Neural progenitor cell (in vitro differentiated cells): ENCODE measurements around the gene CPT1A. TPM values are rescaled to one million over a fixed set of nuclear protein-coding genes. Genes with fewer than 3 reads are reported as not detected.

Experiments used
- DNase-seq: peaks from one replicate; pipeline ENCODE4 v3.0.0-alpha.2; 2016; ENCODE audit warnings: low spot score
- H2AFZ ChIP-seq: fragments of 200-600 bp; sonication (generic); replicated peaks from 2 replicates; pipeline ENCODE4 v1.6.1; 2016; ENCODE audit warnings: antibody characterized with exemption
- H3F3A ChIP-seq: fragments of 200-600 bp; sonication (generic); 2 replicates; pipeline ENCODE4 v1.6.1; 2016; ENCODE audit warnings: antibody characterized with exemption, low read depth
- H3K27ac ChIP-seq: fragments of 200-600 bp; sonication (generic); 2 replicates; pipeline ENCODE4 v1.5.1; 2016; ENCODE audit warnings: mild to moderate bottlenecking
- H3K27me3 ChIP-seq: fragments of 200-600 bp; sonication (generic); 2 replicates; pipeline ENCODE4 v1.6.1; 2016; ENCODE audit warnings: mild to moderate bottlenecking, moderate library complexity
- H3K36me3 ChIP-seq: fragments of 200-600 bp; sonication (generic); 2 replicates; pipeline ENCODE4 v1.5.1; 2016
- H3K4me1 ChIP-seq: fragments of 200-600 bp; sonication (generic); 2 replicates; pipeline ENCODE4 v1.6.1; 2016; ENCODE audit warnings: mixed run types
- H3K4me2 ChIP-seq: fragments of 200-600 bp; sonication (generic); 2 replicates; pipeline ENCODE4 v1.6.1; 2016
- H3K4me3 ChIP-seq: fragments of 200-600 bp; sonication (generic); 2 replicates; pipeline ENCODE4 v1.5.1; 2016
- H3K79me2 ChIP-seq: fragments of 200-600 bp; sonication (generic); 2 replicates; pipeline ENCODE4 v1.6.1; 2016; ENCODE audit warnings: low read depth
- H3K9ac ChIP-seq: fragments of 200-600 bp; sonication (generic); 2 replicates; pipeline ENCODE4 v1.6.1; 2016
- H3K9me3 ChIP-seq: fragments of 200-600 bp; sonication (generic); 2 replicates; pipeline ENCODE4 v1.5.1; 2016; ENCODE audit warnings: low read depth
- H4K20me1 ChIP-seq: fragments of 200-600 bp; sonication (generic); 2 replicates; pipeline ENCODE4 v1.6.1; 2016; ENCODE audit warnings: low read depth
- H3K27ac Mint-ChIP-seq: 3 replicates; pipeline ENCODE4 v1.8.0; 2021; ENCODE audit warnings: mixed read lengths
- H3K27me3 Mint-ChIP-seq: 2 replicates; pipeline ENCODE4 v1.8.0; 2022; ENCODE audit warnings: low read depth, mild to moderate bottlenecking, inconsistent platforms, moderate library complexity, mixed read lengths; ENCODE audit not compliant: insufficient read depth
- H3K36me3 Mint-ChIP-seq: 3 replicates; pipeline ENCODE4 v1.8.0; 2021; ENCODE audit warnings: mixed read lengths
- H3K4me1 Mint-ChIP-seq: 3 replicates; pipeline ENCODE4 v1.8.0; 2021; ENCODE audit warnings: mixed read lengths
- H3K4me3 Mint-ChIP-seq: 3 replicates; pipeline ENCODE4 v1.8.0; 2021; ENCODE audit warnings: mild to moderate bottlenecking, moderate library complexity, mixed read lengths
- H3K9me3 Mint-ChIP-seq: 3 replicates; pipeline ENCODE4 v1.8.0; 2020; ENCODE audit warnings: mixed read lengths
- CTCF ChIP-seq: fragments of 200-600 bp; sonication (generic); IDR thresholded peaks from 2 replicates; pipeline ENCODE4 v1.5.1; 2017; ENCODE audit warnings: antibody characterized with exemption, mild to moderate bottlenecking
- EZH2 ChIP-seq: fragments of 200-600 bp; sonication (generic); IDR thresholded peaks from 2 replicates; pipeline ENCODE4 v1.6.1; 2017; ENCODE audit warnings: antibody characterized with exemption, mild to moderate bottlenecking, moderate library complexity
- EZH2phosphoT487 ChIP-seq: fragments of 200-600 bp; sonication (generic); IDR thresholded peaks from 2 replicates; pipeline ENCODE4 v1.6.1; 2017; ENCODE audit warnings: antibody characterized with exemption
- total RNA-seq: library from RNA; depleted of rRNA; stranded (reverse); fragments of >200 nt; gene quantifications from 2 replicates; pipeline ENCODE4 v1.2.3, GENCODE V29; 2015; ENCODE audit warnings: low replicate concordance

The CPT1A gene
- total RNA-seq, 1 donor from 2014 or later, result 0.64 TPM

GRCh38 chr11:68831124-68831523, 10.6 kb downstream of the CPT1A start:
- Histone ChIP-seq H3K79me2 (no peaks in the 10 kb centered on the region), H3K4me3 (no peak overlapping the region), H3K9me3 (no peaks in the 10 kb centered on the region), H2AFZ (no peak overlapping the region), H3K36me3 (no peaks in the 10 kb centered on the region), H3K27ac (no peak overlapping the region), H3K9ac (no peak overlapping the region), H3F3A (no peaks in the 10 kb centered on the region), H4K20me1 (no peaks in the 10 kb centered on the region), H3K27me3 (peaks cover 16% of the 10 kb centered on the region), H3K4me2 (no peak overlapping the region), H3K4me1 (no peaks in the 10 kb centered on the region)
- TF ChIP-seq CTCF (no peak), EZH2phosphoT487 (no peak), EZH2 (no peak)
- peaks cover 6% of the 10 kb centered on the region for H3K27me3 Mint-ChIP-seq
- DNase-seq, result no peak
- no peak overlapping the region for H3K27ac Mint-ChIP-seq
- no peaks in the 10 kb centered on the region for H3K9me3 Mint-ChIP-seq
- peaks cover 3% of the 10 kb centered on the region for H3K4me1 Mint-ChIP-seq
- H3K36me3 Mint-ChIP-seq, result no peaks in the 10 kb centered on the region
- H3K4me3 Mint-ChIP-seq, result no peak overlapping the region

DNA sequence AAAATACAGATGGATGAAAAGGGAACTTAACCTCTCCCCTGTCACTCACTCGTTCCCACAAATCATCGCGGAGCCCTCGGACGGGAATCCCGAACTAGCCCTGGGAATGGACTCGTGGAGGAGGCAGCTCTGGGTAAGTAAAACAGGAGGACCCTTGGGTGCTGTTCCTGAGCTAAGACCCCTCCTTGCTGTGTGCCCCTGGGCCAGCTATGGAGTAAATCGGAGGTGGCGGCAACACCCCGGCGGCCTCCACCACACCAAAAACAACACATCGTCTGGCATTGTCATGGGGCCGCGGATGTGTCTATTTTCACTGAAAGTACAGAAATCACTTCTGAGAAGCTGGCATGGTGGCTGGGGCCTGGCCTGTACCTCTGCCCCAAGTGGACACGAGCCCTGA, 12.1 kb downstream of the CPT1A start:
- no peaks in the 10 kb centered on the region for H3F3A ChIP-seq
- Mint-ChIP-seq H3K27ac (no peak overlapping the region), H3K4me1 (peaks cover 3% of the 10 kb centered on the region), H3K27me3 (peaks cover 9% of the 10 kb centered on the region), H3K4me3 (no peak overlapping the region), H3K36me3 (no peaks in the 10 kb centered on the region), H3K9me3 (no peaks in the 10 kb centered on the region)
- TF ChIP-seq EZH2phosphoT487 (no peak), EZH2 (no peak), CTCF (no peak)
- no peaks in the 10 kb centered on the region for H3K9me3 ChIP-seq
- H3K4me1 ChIP-seq, result no peaks in the 10 kb centered on the region
- H3K9ac ChIP-seq, result no peak overlapping the region
- no peak overlapping the region for H2AFZ ChIP-seq
- H3K4me3 ChIP-seq, result no peak overlapping the region
- no peak overlapping the region for H3K27ac ChIP-seq
- no peaks in the 10 kb centered on the region for H3K79me2 ChIP-seq
- no peaks in the 10 kb centered on the region for H4K20me1 ChIP-seq
- no peaks in the 10 kb centered on the region for H3K36me3 ChIP-seq
- H3K4me2 ChIP-seq, result no peak overlapping the region
- peaks cover under 1% of the 10 kb centered on the region for H3K27me3 ChIP-seq
- DNase-seq, result no peak

GRCh38 chr11:68828957-68829356, 12.8 kb downstream of the CPT1A start:
- Histone ChIP-seq H4K20me1 (no peaks in the 10 kb centered on the region), H3K9ac (no peak overlapping the region), H3K27ac (no peak overlapping the region), H3F3A (no peaks in the 10 kb centered on the region), H2AFZ (no peak overlapping the region), H3K27me3 (no peaks in the 10 kb centered on the region), H3K4me3 (no peak overlapping the region), H3K4me1 (no peaks in the 10 kb centered on the region), H3K79me2 (no peaks in the 10 kb centered on the region), H3K36me3 (no peaks in the 10 kb centered on the region), H3K4me2 (no peak overlapping the region), H3K9me3 (no peaks in the 10 kb centered on the region)
- no peaks in the 10 kb centered on the region for H3K9me3 Mint-ChIP-seq
- DNase-seq, result no peak
- H3K4me1 Mint-ChIP-seq, result peaks cover 3% of the 10 kb centered on the region
- peak overlapping the region; percentile 1 for H3K27ac Mint-ChIP-seq
- TF ChIP-seq CTCF (no peak), EZH2 (no peak), EZH2phosphoT487 (no peak)
- no peaks in the 10 kb centered on the region for H3K36me3 Mint-ChIP-seq
- peak overlapping the region; percentile 2 for H3K4me3 Mint-ChIP-seq
- H3K27me3 Mint-ChIP-seq, result peaks cover 9% of the 10 kb centered on the region
